Brain microvascular endothelial cell (primary cell): Measurements from ENCODE around the gene EVA1C.
"Not testable (repeated sequence)": the region's sequence is repeated elsewhere in the genome, so short reads cannot be mapped to it uniquely, and the experiment has no call there.

Source experiments
- DNase-seq: peaks from one replicate; pipeline ENCODE4 v3.0.0-alpha.2; 2020
- H3K27ac ChIP-seq: fragments of 250-450 bp; sonication (Bioruptor Pico); 2 replicates; pipeline ENCODE4 v1.5.1; 2020; ENCODE audit warnings: mild to moderate bottlenecking, moderate library complexity
- H3K27me3 ChIP-seq: fragments of 250-450 bp; sonication (Bioruptor Pico); replicated peaks from 2 replicates; pipeline ENCODE4 v1.5.1; 2020; ENCODE audit warnings: mild to moderate bottlenecking
- H3K36me3 ChIP-seq: fragments of 250-450 bp; sonication (Bioruptor Pico); replicated peaks from 2 replicates; pipeline ENCODE4 v1.5.1; 2020; ENCODE audit warnings: mild to moderate bottlenecking
- H3K4me3 ChIP-seq: 2 replicates; pipeline ENCODE4 v1.5.1; 2011; ENCODE audit warnings: low read depth, mild to moderate bottlenecking, control low read depth, low read length, moderate library complexity
- in situ Hi-C: cut with HindIII; loops from 2 replicates; pipeline ENCODE4 v1.10.0; 2017; ENCODE audit warnings: low sequenced_read_pairs, low pct_ligation_motif_present
- TF ChIP-seq, protein P1 (sequence below): IDR thresholded peaks from 2 replicates; pipeline ENCODE4 v1.5.1; 2011; ENCODE audit warnings: low read depth, mild to moderate bottlenecking, moderate library complexity, low read length, control low read depth, inconsistent platforms; ENCODE audit errors: missing control alignments

EVA1C gene

DNA sequence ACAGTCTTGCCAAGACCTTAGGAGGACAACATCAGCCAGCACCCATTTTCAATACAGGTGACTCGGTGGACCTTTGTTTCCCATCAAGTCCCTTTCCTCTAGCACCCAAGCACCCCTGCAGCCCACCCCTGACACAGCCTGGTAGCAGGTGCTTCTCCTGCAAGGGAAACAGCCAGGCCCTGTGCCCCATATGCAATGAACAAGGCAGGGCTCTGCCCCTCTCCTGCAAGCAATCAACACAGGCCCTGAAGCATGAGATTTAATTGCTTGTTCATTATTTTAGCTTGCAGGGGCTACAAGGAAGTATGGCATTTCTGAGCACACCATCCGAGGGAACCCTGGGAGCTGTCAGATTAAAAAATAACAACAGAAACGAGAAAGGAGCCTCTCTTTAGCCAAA lies 137.4 kb downstream of the EVA1C start:
- Histone ChIP-seq H3K4me3 (no peak overlapping the region), H3K27ac (no peak overlapping the region), H3K36me3 (no peaks in the 10 kb centered on the region), H3K27me3 (no peaks in the 10 kb centered on the region)
- DNase-seq, result no peak
- in situ Hi-C loops, result loop anchor here (25.0 kb wide), 1 partner anchor 138 kb away; the partner anchor contains the start of gene EVA1C
- TF ChIP-seq, protein P1, sequence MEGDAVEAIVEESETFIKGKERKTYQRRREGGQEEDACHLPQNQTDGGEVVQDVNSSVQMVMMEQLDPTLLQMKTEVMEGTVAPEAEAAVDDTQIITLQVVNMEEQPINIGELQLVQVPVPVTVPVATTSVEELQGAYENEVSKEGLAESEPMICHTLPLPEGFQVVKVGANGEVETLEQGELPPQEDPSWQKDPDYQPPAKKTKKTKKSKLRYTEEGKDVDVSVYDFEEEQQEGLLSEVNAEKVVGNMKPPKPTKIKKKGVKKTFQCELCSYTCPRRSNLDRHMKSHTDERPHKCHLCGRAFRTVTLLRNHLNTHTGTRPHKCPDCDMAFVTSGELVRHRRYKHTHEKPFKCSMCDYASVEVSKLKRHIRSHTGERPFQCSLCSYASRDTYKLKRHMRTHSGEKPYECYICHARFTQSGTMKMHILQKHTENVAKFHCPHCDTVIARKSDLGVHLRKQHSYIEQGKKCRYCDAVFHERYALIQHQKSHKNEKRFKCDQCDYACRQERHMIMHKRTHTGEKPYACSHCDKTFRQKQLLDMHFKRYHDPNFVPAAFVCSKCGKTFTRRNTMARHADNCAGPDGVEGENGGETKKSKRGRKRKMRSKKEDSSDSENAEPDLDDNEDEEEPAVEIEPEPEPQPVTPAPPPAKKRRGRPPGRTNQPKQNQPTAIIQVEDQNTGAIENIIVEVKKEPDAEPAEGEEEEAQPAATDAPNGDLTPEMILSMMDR, result no peak

GRCh38 chr21:32554832-32555638 lies 142.5 kb downstream of the EVA1C start:
- TF ChIP-seq, protein P1, result no peak
- Histone ChIP-seq H3K27me3 (no peaks in the 10 kb centered on the region), H3K27ac (no peak overlapping the region), H3K4me3 (no peak overlapping the region), H3K36me3 (no peaks in the 10 kb centered on the region)
- DNase-seq, result no peak
- in situ Hi-C loops, result loop anchor here (25.0 kb wide), 1 partner anchor 143 kb away; the partner anchor contains the start of gene EVA1C

- no peak for DNase-seq
- H3K4me3 ChIP-seq, result no peak overlapping the region
- no peak overlapping the region for H3K27ac ChIP-seq
- in situ Hi-C loops, result loop anchor here (25.0 kb wide), 1 partner anchor 146 kb away; the partner anchor contains the start of gene EVA1C
- no peaks in the 10 kb centered on the region for H3K27me3 ChIP-seq
- TF ChIP-seq, protein P1, result no peak
- H3K36me3 ChIP-seq, result no peaks in the 10 kb centered on the region
Observed at GRCh38 chr21:32558106-32558505, 145.6 kb downstream of the EVA1C start.

DNA sequence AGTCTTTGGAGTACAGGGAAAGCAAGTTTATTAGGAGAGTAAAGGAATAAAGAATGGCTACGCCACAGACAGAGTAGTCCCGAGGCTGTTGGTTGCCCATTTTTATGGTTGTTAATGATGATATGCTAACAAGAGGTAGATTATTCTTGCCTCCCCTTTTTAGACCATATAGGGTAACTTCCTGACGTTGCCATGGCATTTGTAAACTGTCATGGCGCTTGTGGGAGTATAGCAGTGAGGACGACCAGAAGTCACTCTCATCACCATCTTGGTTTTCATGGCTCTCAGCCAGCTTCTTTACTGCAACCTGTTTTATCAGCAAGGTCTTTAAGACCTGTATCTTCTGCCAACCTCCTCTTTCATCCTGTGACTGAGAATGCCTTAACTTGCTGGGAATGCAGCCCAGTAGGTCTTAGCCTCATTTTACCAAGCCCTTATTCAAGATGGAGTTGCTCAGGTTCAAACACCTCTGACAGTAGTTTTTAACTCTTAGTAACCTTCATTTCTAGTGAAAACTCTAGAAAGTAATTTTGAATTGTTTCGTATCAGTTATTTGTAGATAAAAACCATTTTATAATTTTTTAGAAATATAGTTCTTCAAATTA lies 146.6 kb downstream of the EVA1C start:
- in situ Hi-C loops, result loop anchor here (25.0 kb wide), 1 partner anchor 147 kb away; the partner anchor contains the start of gene EVA1C
- H3K4me3 ChIP-seq, result no peak overlapping the region
- TF ChIP-seq, protein P1, result no peak
- no peak overlapping the region for H3K27ac ChIP-seq
- no peaks in the 10 kb centered on the region for H3K36me3 ChIP-seq
- no peaks in the 10 kb centered on the region for H3K27me3 ChIP-seq
- DNase-seq, result no peak

DNA sequence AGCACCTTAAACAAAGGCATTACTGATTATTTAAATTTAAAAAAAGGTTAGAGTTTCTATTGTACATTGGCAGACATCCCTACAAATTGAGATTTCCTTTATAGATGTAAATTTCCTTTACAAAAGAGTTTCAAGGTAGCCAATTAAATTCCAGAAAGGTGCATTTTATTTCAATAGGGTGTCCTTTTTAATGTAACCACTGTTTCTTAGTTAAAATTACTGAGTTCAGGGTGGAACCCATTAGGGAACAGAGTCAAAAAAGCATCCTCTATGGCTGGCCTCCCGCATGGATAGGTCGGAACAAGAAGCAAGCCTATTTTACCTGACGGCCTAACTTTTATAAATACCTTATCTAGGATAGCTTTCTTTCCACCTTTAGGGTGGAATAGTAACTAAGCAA lies 148.4 kb downstream of the EVA1C start:
- TF ChIP-seq, protein P1, result no peak
- Histone ChIP-seq H3K27me3 (no peaks in the 10 kb centered on the region), H3K36me3 (no peaks in the 10 kb centered on the region), H3K27ac (no peak overlapping the region), H3K4me3 (no peak overlapping the region)
- in situ Hi-C loops, result loop anchor here (25.0 kb wide), 1 partner anchor 149 kb away; the partner anchor contains the start of gene EVA1C
- no peak for DNase-seq

DNA sequence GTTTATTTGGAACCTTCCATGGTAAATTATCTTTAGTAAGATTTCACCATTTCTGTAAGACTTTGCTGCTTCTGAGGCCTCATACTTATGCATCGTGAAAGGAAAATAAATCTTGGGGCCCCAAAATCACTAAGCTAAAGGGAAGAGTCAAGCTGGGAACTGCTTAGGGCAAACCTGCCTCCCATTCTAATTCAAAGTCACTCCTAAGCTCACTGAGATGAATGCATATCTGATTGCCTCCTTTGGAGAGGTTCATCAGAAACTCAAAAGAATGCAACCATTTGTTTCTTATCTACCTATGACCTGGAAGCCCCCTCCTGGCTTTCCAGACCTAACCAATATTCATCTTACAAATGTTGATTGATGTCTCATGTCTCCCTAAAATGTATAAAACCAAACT lies 149.0 kb downstream of the EVA1C start:
- H3K27me3 ChIP-seq, H3K36me3 ChIP-seq, DNase-seq, H3K27ac ChIP-seq, H3K4me3 ChIP-seq: not testable (repeated sequence)
- in situ Hi-C loops, result loop anchor here (25.0 kb wide), 1 partner anchor 149 kb away; the partner anchor contains the start of gene EVA1C
